Gastroesophageal sphincter (tissue), 4 donors: Measurements from ENCODE around the gene GDF7. TPM values are rescaled to one million over a fixed set of nuclear protein-coding genes. Genes with fewer than 3 reads are reported as not detected.

Source experiments
- ATAC-seq: fragments of 150-250 bp; one replicate; pipeline ENCODE4 v1.9.1; 2016; ENCODE audit warnings: mild to moderate bottlenecking, moderate library complexity
- H3K27ac ChIP-seq, 4 donors: fragments of 200-600 bp; sonication (generic) in 3 of 4; 1 replicate in 3 of 4; 2 replicates in 1 of 4; pipeline ENCODE4 v1.5.1; 2016 to 2019
- H3K27me3 ChIP-seq: fragments of 200-600 bp; sonication (generic); one replicate; pipeline ENCODE4 v1.5.1; 2019
- H3K36me3 ChIP-seq, 2 donors: fragments of 200-600 bp; sonication (generic); one replicate each; pipeline ENCODE4 v1.5.1; 2019; ENCODE audit warnings: control low read depth in 1 of 2
- H3K4me1 ChIP-seq, 3 donors: fragments of 200-600 bp; sonication (generic); 1 replicate in 2 of 3; 2 replicates in 1 of 3; pipeline ENCODE4 v1.5.1; 2016 to 2019; ENCODE audit warnings: control low read depth in 2 of 3
- H3K4me3 ChIP-seq, 2 donors: fragments of 200-600 bp; sonication (generic); one replicate each; pipeline ENCODE4 v1.5.1; 2019; ENCODE audit warnings: mild to moderate bottlenecking in 1 of 2, moderate library complexity in 1 of 2
- H3K9me3 ChIP-seq, 3 donors: fragments of 200-600 bp; sonication (generic); one replicate each; pipeline ENCODE4 v1.5.1; 2017 to 2019; ENCODE audit warnings: control low read depth in 2 of 3
- EP300 ChIP-seq: sonication (generic); formaldehyde crosslinking; IDR thresholded peaks from one replicate; pipeline ENCODE4 v1.6.1; 2017; ENCODE audit warnings: antibody characterized with exemption, mild to moderate bottlenecking
- POLR2A ChIP-seq, 2 donors: fragments of 450-650 bp; IDR thresholded peaks; one replicate each; pipeline ENCODE4 v1.6.1; 2017; ENCODE audit warnings: antibody characterized with exemption in 2 of 2, mild to moderate bottlenecking in 2 of 2, moderate library complexity in 1 of 2
- POLR2AphosphoS5 ChIP-seq: sonication (generic); formaldehyde crosslinking; IDR thresholded peaks from one replicate; pipeline ENCODE4 v1.6.1; 2017; ENCODE audit warnings: antibody characterized with exemption
- WGBS, 2 donors: methylation state at CpG; one replicate each; pipeline ENCODE4 v1.1.5; 2018; ENCODE audit warnings: low coverage in 1 of 2; 5-methylcytosine and 5-hydroxymethylcytosine counted together
- total RNA-seq, 4 donors: library from RNA; depleted of rRNA; stranded (reverse); fragments of >200 nt; gene quantifications; one replicate each; pipeline ENCODE4 v1.1.0, GENCODE V29; 2016
- TF ChIP-seq, protein P1 (sequence below), 4 experiments: fragments of 200-600 bp in 2 of 4; fragments of 450-650 bp in 2 of 4; sonication (generic) in 1 of 4; IDR thresholded peaks; one replicate each; pipeline ENCODE4 v1.5.1; 2017 to 2019; ENCODE audit warnings: antibody characterized with exemption in 4 of 4, mild to moderate bottlenecking in 2 of 4, moderate library complexity in 2 of 4

The GDF7 gene
- total RNA-seq, 4 donors from 2014 or later: 1.2 to 19.9 (median 15.3) TPM

DNA sequence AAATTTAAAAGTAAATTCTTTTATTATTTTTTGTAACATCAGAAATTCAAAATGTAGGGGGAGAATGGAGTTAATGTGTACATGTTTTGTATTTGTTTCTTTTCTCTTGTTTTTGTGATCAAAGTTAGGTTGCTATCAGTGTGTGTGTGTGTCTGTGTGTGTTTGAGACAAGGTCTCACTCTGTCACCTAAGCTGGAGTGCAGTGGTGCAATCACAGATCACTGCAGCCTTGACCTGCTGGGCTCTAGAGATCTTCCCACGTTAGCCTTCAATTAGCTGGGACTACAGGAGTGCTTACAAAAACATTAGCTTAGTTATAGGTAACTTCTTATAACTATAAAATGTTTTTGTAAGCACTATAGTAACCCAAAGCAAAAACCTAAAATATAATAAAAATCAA, 50.7 kb downstream of the GDF7 start:
- peaks cover 0 to 16% (median 0%) of the 10 kb centered on the region in 3 donors for H3K9me3 ChIP-seq
- no peak for TF ChIP-seq POLR2A (IDR thresholded peaks at IDR 0.05)
- no peak for TF ChIP-seq EP300
- no peak for TF ChIP-seq POLR2AphosphoS5
- TF ChIP-seq, protein P1, sequence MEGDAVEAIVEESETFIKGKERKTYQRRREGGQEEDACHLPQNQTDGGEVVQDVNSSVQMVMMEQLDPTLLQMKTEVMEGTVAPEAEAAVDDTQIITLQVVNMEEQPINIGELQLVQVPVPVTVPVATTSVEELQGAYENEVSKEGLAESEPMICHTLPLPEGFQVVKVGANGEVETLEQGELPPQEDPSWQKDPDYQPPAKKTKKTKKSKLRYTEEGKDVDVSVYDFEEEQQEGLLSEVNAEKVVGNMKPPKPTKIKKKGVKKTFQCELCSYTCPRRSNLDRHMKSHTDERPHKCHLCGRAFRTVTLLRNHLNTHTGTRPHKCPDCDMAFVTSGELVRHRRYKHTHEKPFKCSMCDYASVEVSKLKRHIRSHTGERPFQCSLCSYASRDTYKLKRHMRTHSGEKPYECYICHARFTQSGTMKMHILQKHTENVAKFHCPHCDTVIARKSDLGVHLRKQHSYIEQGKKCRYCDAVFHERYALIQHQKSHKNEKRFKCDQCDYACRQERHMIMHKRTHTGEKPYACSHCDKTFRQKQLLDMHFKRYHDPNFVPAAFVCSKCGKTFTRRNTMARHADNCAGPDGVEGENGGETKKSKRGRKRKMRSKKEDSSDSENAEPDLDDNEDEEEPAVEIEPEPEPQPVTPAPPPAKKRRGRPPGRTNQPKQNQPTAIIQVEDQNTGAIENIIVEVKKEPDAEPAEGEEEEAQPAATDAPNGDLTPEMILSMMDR (IDR thresholded peaks at IDR 0.05): no peak
- no peak overlapping the region for H3K27ac ChIP-seq
- no peaks in the 10 kb centered on the region for H3K27me3 ChIP-seq
- H3K4me3 ChIP-seq: no peak overlapping the region
- H3K4me1 ChIP-seq: no peaks in the 10 kb centered on the region
- no peaks in the 10 kb centered on the region for H3K36me3 ChIP-seq
- WGBS, 2 donors: no CpG with 5 or more reads among the region's 1 CpG
- ATAC-seq: no peak

DNA sequence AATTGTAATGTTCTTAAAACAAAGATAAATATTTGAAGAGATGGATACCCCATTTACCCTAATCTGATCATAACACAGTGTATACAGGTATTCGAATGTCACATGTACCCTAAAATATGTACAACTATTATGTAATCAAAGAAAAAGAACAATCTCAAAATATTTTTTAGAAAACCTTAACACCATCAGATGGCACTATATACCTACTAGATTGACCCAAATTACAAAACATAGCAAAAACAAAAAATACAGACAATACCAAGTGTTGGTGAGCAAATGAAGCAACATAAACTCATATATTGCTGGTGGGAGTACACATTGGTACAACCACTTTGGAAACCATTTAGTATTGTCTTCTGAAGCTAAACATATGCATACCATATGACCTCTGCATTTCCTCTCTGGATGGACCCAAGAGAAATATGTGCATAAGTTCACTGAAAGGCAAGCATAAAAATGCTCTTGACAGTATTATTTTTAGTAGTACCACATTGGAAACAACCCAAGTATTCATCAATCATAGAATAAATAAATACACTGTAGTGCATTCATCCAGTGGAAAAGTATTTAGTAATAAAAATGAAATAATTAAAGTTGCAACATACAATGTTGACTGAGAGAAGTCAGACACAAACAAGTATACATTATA, 55.8 kb downstream of the GDF7 start:
- Histone ChIP-seq H3K9me3 (peaks cover 0 to 14% (median 0%) of the 10 kb centered on the region in 3 donors), H3K4me3 (no peak overlapping the region), H3K4me1 (no peaks in the 10 kb centered on the region), H3K27me3 (no peaks in the 10 kb centered on the region), H3K36me3 (peaks cover 0 to 10% of the 10 kb centered on the region in 2 donors), H3K27ac (no peak overlapping the region)
- WGBS, 2 donors: 93% methylated on average over 1 of the region's 1 CpG; no CpG with 5 or more reads in 1 of the 2 donors
- no peak for ATAC-seq
- no peak for TF ChIP-seq POLR2A (IDR thresholded peaks at IDR 0.05)
- TF ChIP-seq, protein P1 (IDR thresholded peaks at IDR 0.05): no peak
- TF ChIP-seq EP300: no peak
- no peak for TF ChIP-seq POLR2AphosphoS5

DNA sequence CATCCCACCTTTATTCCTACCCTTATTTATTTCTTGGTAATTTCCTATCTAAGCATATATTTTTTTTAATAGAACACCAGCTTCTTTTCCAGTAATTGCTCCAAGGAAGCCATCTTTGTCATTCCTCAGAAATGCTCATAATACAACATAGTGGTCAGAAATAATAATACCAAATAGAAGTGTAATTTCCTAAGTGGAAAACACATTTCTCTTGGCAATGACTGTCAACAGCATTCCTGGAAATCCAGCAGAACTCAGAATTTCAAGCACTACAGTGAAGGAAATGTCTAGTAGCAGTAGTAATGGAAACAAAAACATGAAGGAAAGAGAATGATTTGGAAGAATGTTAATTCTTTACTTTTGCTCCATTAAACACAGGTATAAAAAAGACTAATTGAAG, 56.6 kb downstream of the GDF7 start:
- Histone ChIP-seq H3K4me3 (no peak overlapping the region), H3K27me3 (no peaks in the 10 kb centered on the region), H3K27ac (no peak overlapping the region), H3K4me1 (no peaks in the 10 kb centered on the region), H3K36me3 (peaks cover 0 to 10% of the 10 kb centered on the region in 2 donors), H3K9me3 (peaks cover 0 to 6% (median 0%) of the 10 kb centered on the region in 3 donors)
- no peak for ATAC-seq
- TF ChIP-seq, protein P1 (IDR thresholded peaks at IDR 0.05): no peak
- TF ChIP-seq POLR2A (IDR thresholded peaks at IDR 0.05) (no peak), EP300 (no peak), POLR2AphosphoS5 (no peak)

DNA sequence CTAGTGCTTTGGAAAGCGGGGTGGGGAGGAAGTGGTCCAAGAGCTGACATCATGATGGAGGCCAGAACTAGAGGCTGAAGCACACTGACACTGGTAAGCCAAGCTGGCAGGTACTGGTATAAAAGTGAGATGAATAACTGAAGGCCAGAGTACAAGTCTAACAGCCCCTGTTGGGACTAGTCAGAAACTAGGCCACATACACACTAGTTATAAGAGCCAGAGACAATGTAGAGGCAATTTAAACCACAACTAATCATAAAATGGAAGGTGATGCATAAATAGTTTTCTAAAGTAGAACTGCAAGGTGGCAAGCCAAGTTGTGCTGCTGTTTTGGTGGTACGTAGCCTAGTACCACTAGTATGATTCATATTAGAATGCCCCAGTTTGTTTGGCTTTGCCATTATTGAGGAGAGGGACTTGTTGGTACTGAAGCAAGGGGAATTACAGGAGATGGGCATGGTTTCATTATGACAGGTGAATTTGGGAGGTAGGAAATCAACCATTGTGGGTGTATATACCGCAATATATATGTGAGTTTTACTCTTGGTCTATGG, 57.6 kb downstream of the GDF7 start:
- ATAC-seq: no peak
- Histone ChIP-seq H3K36me3 (peaks cover 0 to 10% of the 10 kb centered on the region in 2 donors), H3K27me3 (no peaks in the 10 kb centered on the region), H3K27ac (no peak overlapping the region), H3K4me3 (no peak overlapping the region), H3K4me1 (no peaks in the 10 kb centered on the region), H3K9me3 (peaks cover 0 to 5% (median 0%) of the 10 kb centered on the region in 3 donors)
- TF ChIP-seq, protein P1 (IDR thresholded peaks at IDR 0.05): no peak
- TF ChIP-seq POLR2A (IDR thresholded peaks at IDR 0.05): no peak
- no peak for TF ChIP-seq POLR2AphosphoS5
- no peak for TF ChIP-seq EP300
- 94 to 100% methylated on average over 1 to 2 of the region's 3 CpGs for WGBS, 2 donors

DNA sequence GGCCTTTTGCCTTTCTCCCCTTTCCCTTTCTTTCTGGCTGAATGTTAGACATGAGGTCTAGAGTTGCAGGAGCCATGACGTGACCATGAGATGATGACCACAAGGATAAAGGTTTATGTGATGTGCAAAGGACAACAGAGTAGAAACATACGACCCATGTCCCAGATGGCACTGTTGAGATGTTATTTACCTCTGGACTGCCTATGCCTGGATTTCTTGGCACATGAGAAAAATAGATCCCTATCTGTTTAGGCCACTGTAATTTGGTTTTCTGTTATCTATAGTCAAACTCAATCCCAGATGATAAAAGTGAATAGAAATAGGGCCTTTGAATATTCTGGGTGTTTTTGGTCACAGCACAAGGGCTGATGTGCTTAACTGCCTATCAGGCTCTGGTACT, 58.8 kb downstream of the GDF7 start:
- no peaks in the 10 kb centered on the region for H3K27me3 ChIP-seq
- H3K9me3 ChIP-seq: no peaks in the 10 kb centered on the region
- H3K36me3 ChIP-seq: peaks cover 0 to 10% of the 10 kb centered on the region in 2 donors
- H3K27ac ChIP-seq: no peak overlapping the region
- no peak for TF ChIP-seq POLR2AphosphoS5
- TF ChIP-seq EP300: no peak
- TF ChIP-seq POLR2A (IDR thresholded peaks at IDR 0.05): no peak
- H3K4me3 ChIP-seq: no peak overlapping the region
- no peak for ATAC-seq
- H3K4me1 ChIP-seq: no peaks in the 10 kb centered on the region
- WGBS, 2 donors: 89 to 100% methylated on average over 1 to 2 of the region's 2 CpGs
